ENCODE data around the gene CCDC122.

The CCDC122 gene

GRCh38 chr13:43865892-43866291 is 13.6 kb downstream of the CCDC122 start:
- no peak for TF ChIP-seq FOXP2 (optimal IDR thresholded peaks at IDR 0.05; ENCODE audit: control extremely low read depth, extremely low read length, insufficient read depth)
- no peak for TF ChIP-seq EZH2 (IDR thresholded peaks at IDR 0.05)
- TF ChIP-seq POLR2AphosphoS5 (IDR thresholded peaks at IDR 0.05; ENCODE audit: borderline replicate concordance, low read depth, low read length): no peak
- no peaks in the 10 kb centered on the region for H3K36me3 ChIP-seq (ENCODE audit: insufficient read depth, low read length)
- no peak for DNase-seq (ENCODE audit: low read depth, low spot score)
- H3K27ac ChIP-seq: no peak overlapping the region
- no peak overlapping the region for H3K9ac ChIP-seq (ENCODE audit: insufficient read length)
- H3K9me3 ChIP-seq (ENCODE audit: low read depth, low read length): no peaks in the 10 kb centered on the region
- H3K4me3 ChIP-seq: no peak overlapping the region

GRCh38 chr13:43864921-43865320 is 14.6 kb downstream of the CCDC122 start:
- TF ChIP-seq FOXP2 (optimal IDR thresholded peaks at IDR 0.05; ENCODE audit: control extremely low read depth, extremely low read length, insufficient read depth) (no peak), POLR2AphosphoS5 (IDR thresholded peaks at IDR 0.05; ENCODE audit: borderline replicate concordance, low read depth, low read length) (no peak), EZH2 (IDR thresholded peaks at IDR 0.05) (no peak)
- Histone ChIP-seq H3K9me3 (ENCODE audit: low read depth, low read length) (no peaks in the 10 kb centered on the region), H3K4me3 (no peak overlapping the region), H3K9ac (ENCODE audit: insufficient read length) (no peak overlapping the region), H3K36me3 (ENCODE audit: insufficient read depth, low read length) (no peaks in the 10 kb centered on the region), H3K27ac (no peak overlapping the region)
- no peak for DNase-seq (ENCODE audit: low read depth, low spot score)

- Histone ChIP-seq H3K4me3 (no peak overlapping the region), H3K27ac (no peak overlapping the region), H3K9ac (ENCODE audit: insufficient read length) (no peak overlapping the region), H3K9me3 (ENCODE audit: low read depth, low read length) (no peaks in the 10 kb centered on the region), H3K36me3 (ENCODE audit: insufficient read depth, low read length) (no peaks in the 10 kb centered on the region)
- DNase-seq (ENCODE audit: low read depth, low spot score): no peak
- TF ChIP-seq EZH2 (IDR thresholded peaks at IDR 0.05) (no peak), FOXP2 (optimal IDR thresholded peaks at IDR 0.05; ENCODE audit: control extremely low read depth, extremely low read length, insufficient read depth) (no peak), POLR2AphosphoS5 (IDR thresholded peaks at IDR 0.05; ENCODE audit: borderline replicate concordance, low read depth, low read length) (no peak)
Observed at GRCh38 chr13:43861863-43862262, 17.7 kb downstream of the CCDC122 start.

GRCh38 chr13:43852923-43853404 is 26.6 kb downstream of the CCDC122 start:
- peaks cover 4% of the 10 kb centered on the region; the same call in 1 of the 2 replicates for H3K9me3 ChIP-seq (ENCODE audit: low read depth, low read length)
- TF ChIP-seq FOXP2 (optimal IDR thresholded peaks at IDR 0.05; ENCODE audit: control extremely low read depth, extremely low read length, insufficient read depth): no peak
- no peak for TF ChIP-seq POLR2AphosphoS5 (IDR thresholded peaks at IDR 0.05; ENCODE audit: borderline replicate concordance, low read depth, low read length)
- TF ChIP-seq EZH2 (IDR thresholded peaks at IDR 0.05): no peak

GRCh38 chr13:43850873-43851272 is 28.7 kb downstream of the CCDC122 start:
- Histone ChIP-seq H3K27ac (no peak overlapping the region), H3K9ac (ENCODE audit: insufficient read length) (no peak overlapping the region), H3K9me3 (ENCODE audit: low read depth, low read length) (peaks cover 4% of the 10 kb centered on the region; the same call in 1 of the 2 replicates), H3K36me3 (ENCODE audit: insufficient read depth, low read length) (no peaks in the 10 kb centered on the region), H3K4me3 (no peak overlapping the region)
- TF ChIP-seq FOXP2 (optimal IDR thresholded peaks at IDR 0.05; ENCODE audit: control extremely low read depth, extremely low read length, insufficient read depth) (no peak), EZH2 (IDR thresholded peaks at IDR 0.05) (no peak), POLR2AphosphoS5 (IDR thresholded peaks at IDR 0.05; ENCODE audit: borderline replicate concordance, low read depth, low read length) (no peak)
- no peak for DNase-seq (ENCODE audit: low read depth, low spot score)

More at GRCh38 chr13:43852923-43853404, 26.6 kb downstream of the CCDC122 start:
- no peak overlapping the region for H3K4me3 ChIP-seq
- H3K27ac ChIP-seq: no peak overlapping the region
- DNase-seq (ENCODE audit: low read depth, low spot score): no peak
- H3K9ac ChIP-seq (ENCODE audit: insufficient read length): no peak overlapping the region
- H3K36me3 ChIP-seq (ENCODE audit: insufficient read depth, low read length): no peaks in the 10 kb centered on the region

GRCh38 chr13:43848001-43848649 is 31.4 kb downstream of the CCDC122 start:
- H3K4me3 ChIP-seq: no peak overlapping the region
- H3K9ac ChIP-seq (ENCODE audit: insufficient read length): no peak overlapping the region
- no peaks in the 10 kb centered on the region for H3K36me3 ChIP-seq (ENCODE audit: insufficient read depth, low read length)
- no peak for DNase-seq (ENCODE audit: low read depth, low spot score)
- H3K27ac ChIP-seq: no peak overlapping the region
- TF ChIP-seq POLR2AphosphoS5 (IDR thresholded peaks at IDR 0.05; ENCODE audit: borderline replicate concordance, low read depth, low read length) (no peak), EZH2 (IDR thresholded peaks at IDR 0.05) (no peak), FOXP2 (optimal IDR thresholded peaks at IDR 0.05; ENCODE audit: control extremely low read depth, extremely low read length, insufficient read depth) (no peak)
- peaks cover 4% of the 10 kb centered on the region; the same call in 1 of the 2 replicates for H3K9me3 ChIP-seq (ENCODE audit: low read depth, low read length)

- no peak overlapping the region for H3K9ac ChIP-seq (ENCODE audit: insufficient read length)
- no peaks in the 10 kb centered on the region for H3K36me3 ChIP-seq (ENCODE audit: insufficient read depth, low read length)
- H3K4me3 ChIP-seq: no peak overlapping the region
- no peak for DNase-seq (ENCODE audit: low read depth, low spot score)
- H3K9me3 ChIP-seq (ENCODE audit: low read depth, low read length): peaks cover 4% of the 10 kb centered on the region; the same call in 1 of the 2 replicates
- no peak overlapping the region for H3K27ac ChIP-seq
- TF ChIP-seq POLR2AphosphoS5 (IDR thresholded peaks at IDR 0.05; ENCODE audit: borderline replicate concordance, low read depth, low read length): no peak
- no peak for TF ChIP-seq EZH2 (IDR thresholded peaks at IDR 0.05)
Observed at GRCh38 chr13:43846496-43847158, 32.9 kb downstream of the CCDC122 start.

- no peak for DNase-seq (ENCODE audit: low read depth, low spot score)
- H3K9ac ChIP-seq (ENCODE audit: insufficient read length): no peak overlapping the region
- TF ChIP-seq POLR2AphosphoS5 (IDR thresholded peaks at IDR 0.05; ENCODE audit: borderline replicate concordance, low read depth, low read length): no peak
- TF ChIP-seq FOXP2 (optimal IDR thresholded peaks at IDR 0.05; ENCODE audit: control extremely low read depth, extremely low read length, insufficient read depth): no peak
- no peak for TF ChIP-seq EZH2 (IDR thresholded peaks at IDR 0.05)
Observed at GRCh38 chr13:43838909-43839308, 40.6 kb downstream of the CCDC122 start.

More at GRCh38 chr13:43838909-43839308, 40.6 kb downstream of the CCDC122 start:
- Histone ChIP-seq H3K36me3 (ENCODE audit: insufficient read depth, low read length) (no peaks in the 10 kb centered on the region), H3K9me3 (ENCODE audit: low read depth, low read length) (no peaks in the 10 kb centered on the region), H3K27ac (no peak overlapping the region), H3K4me3 (no peak overlapping the region)
